Measurements from ENCODE around the gene LGMN.

Gene LGMN

GRCh38 chr14:92659765-92660561 lies 88.5 kb downstream of the LGMN start:
- TF ChIP-seq POLR2AphosphoS5 (IDR thresholded peaks at IDR 0.05; ENCODE audit: low read depth, low read length) (no peak), TAF1 (IDR thresholded peaks at IDR 0.05; ENCODE audit: borderline replicate concordance, insufficient read depth, low read length) (no peak), SIN3A (IDR thresholded peaks at IDR 0.05; ENCODE audit: borderline replicate concordance, insufficient read depth, low read length) (no peak), REST (IDR thresholded peaks at IDR 0.05; ENCODE audit: insufficient read depth in 1 of 2, low read depth in 2 of 2, low read length in 2 of 2) (no peak), FOXP2 (optimal IDR thresholded peaks at IDR 0.05; ENCODE audit: borderline replicate concordance, extremely low read depth, extremely low read length, insufficient read depth) (no peak)

GRCh38 chr14:92658684-92659083 lies 89.7 kb downstream of the LGMN start:
- TF ChIP-seq REST (IDR thresholded peaks at IDR 0.05; ENCODE audit: insufficient read depth in 1 of 2, low read depth in 2 of 2, low read length in 2 of 2): no peak
- TF ChIP-seq SIN3A (IDR thresholded peaks at IDR 0.05; ENCODE audit: borderline replicate concordance, insufficient read depth, low read length): no peak
- no peak for TF ChIP-seq TAF1 (IDR thresholded peaks at IDR 0.05; ENCODE audit: borderline replicate concordance, insufficient read depth, low read length)
- TF ChIP-seq FOXP2 (optimal IDR thresholded peaks at IDR 0.05; ENCODE audit: borderline replicate concordance, extremely low read depth, extremely low read length, insufficient read depth): no peak
- TF ChIP-seq POLR2AphosphoS5 (IDR thresholded peaks at IDR 0.05; ENCODE audit: low read depth, low read length): no peak

- TF ChIP-seq SIN3A (IDR thresholded peaks at IDR 0.05; ENCODE audit: borderline replicate concordance, insufficient read depth, low read length) (no peak), TAF1 (IDR thresholded peaks at IDR 0.05; ENCODE audit: borderline replicate concordance, insufficient read depth, low read length) (no peak), POLR2AphosphoS5 (IDR thresholded peaks at IDR 0.05; ENCODE audit: low read depth, low read length) (no peak), FOXP2 (optimal IDR thresholded peaks at IDR 0.05; ENCODE audit: borderline replicate concordance, extremely low read depth, extremely low read length, insufficient read depth) (no peak), REST (IDR thresholded peaks at IDR 0.05; ENCODE audit: insufficient read depth in 1 of 2, low read depth in 2 of 2, low read length in 2 of 2) (no peak)
Observed at GRCh38 chr14:92658160-92658559, 90.3 kb downstream of the LGMN start.

- TF ChIP-seq SIN3A (IDR thresholded peaks at IDR 0.05; ENCODE audit: borderline replicate concordance, insufficient read depth, low read length): no peak
- no peak for TF ChIP-seq POLR2AphosphoS5 (IDR thresholded peaks at IDR 0.05; ENCODE audit: low read depth, low read length)
Observed at GRCh38 chr14:92657457-92658142, 90.8 kb downstream of the LGMN start.

GRCh38 chr14:92656306-92657081 lies 91.9 kb downstream of the LGMN start:
- no peak for TF ChIP-seq SIN3A (IDR thresholded peaks at IDR 0.05; ENCODE audit: borderline replicate concordance, insufficient read depth, low read length)
- TF ChIP-seq FOXP2 (optimal IDR thresholded peaks at IDR 0.05; ENCODE audit: borderline replicate concordance, extremely low read depth, extremely low read length, insufficient read depth): no peak
- no peak for TF ChIP-seq TAF1 (IDR thresholded peaks at IDR 0.05; ENCODE audit: borderline replicate concordance, insufficient read depth, low read length)
- TF ChIP-seq REST (IDR thresholded peaks at IDR 0.05; ENCODE audit: insufficient read depth in 1 of 2, low read depth in 2 of 2, low read length in 2 of 2): no peak
- TF ChIP-seq POLR2AphosphoS5 (IDR thresholded peaks at IDR 0.05; ENCODE audit: low read depth, low read length): no peak

Measured in PFSK-1 (cell line).